CD8-positive, alpha-beta memory T cell (primary cell): ENCODE results near the gene LRRC58. TPM values are rescaled to one million over a fixed set of nuclear protein-coding genes. Genes with fewer than 3 reads are reported as not detected.
"Not testable (repeated sequence)": the region's sequence is repeated elsewhere in the genome, so short reads cannot be mapped to it uniquely, and the experiment has no call there.

ENCODE experiments used
- CTCF ChIA-PET: fragments of 350-600 bp; sonication (Branson Sonifier 250); formaldehyde crosslinking; loops from one replicate; lab custom pipeline; 2021; ENCODE audit warnings: antibody characterized with exemption; lab: Charles Lee
- POLR2A ChIA-PET: fragments of 350-600 bp; sonication (Branson Sonifier 250); formaldehyde crosslinking; loops from one replicate; lab custom pipeline; 2021; ENCODE audit warnings: antibody characterized with exemption; lab: Charles Lee
- DNase-seq, 5 donors: peaks; one replicate each; pipeline versions ENCODE4 v3.0.0 to v3.0.0-alpha.2; 2020 to 2022; ENCODE audit warnings: mixed read lengths in 1 of 5
- H3K27ac ChIP-seq: one replicate; pipeline ENCODE4 v1.7.0; 2013; ENCODE audit warnings: low read depth, mild to moderate bottlenecking, low read length, moderate library complexity
- H3K27me3 ChIP-seq: 2 replicates; pipeline ENCODE4 v1.7.0; 2013; ENCODE audit warnings: low read length, mild to moderate bottlenecking; ENCODE audit not compliant: insufficient read depth, poor library complexity, severe bottlenecking
- H3K36me3 ChIP-seq: 2 replicates; pipeline ENCODE4 v1.7.0; 2013; ENCODE audit warnings: mild to moderate bottlenecking, low read length, moderate library complexity; ENCODE audit not compliant: insufficient read depth
- H3K4me1 ChIP-seq: 2 replicates; pipeline ENCODE4 v1.7.0; 2013; ENCODE audit warnings: mild to moderate bottlenecking, low read length, moderate library complexity; ENCODE audit not compliant: insufficient read depth
- H3K4me3 ChIP-seq: 2 replicates; pipeline ENCODE4 v1.7.0; 2013; ENCODE audit warnings: mild to moderate bottlenecking, low read length
- H3K9me3 ChIP-seq: 2 replicates; pipeline ENCODE4 v1.7.0; 2013; ENCODE audit warnings: mild to moderate bottlenecking, low read length
- H3K27ac Mint-ChIP-seq, 8 donors: one replicate each; pipeline ENCODE4 v1.8.0; 2020 to 2021; ENCODE audit warnings: mixed read lengths in 8 of 8, mild to moderate bottlenecking in 6 of 8, inconsistent platforms in 3 of 8, moderate library complexity in 3 of 8
- H3K27me3 Mint-ChIP-seq, 2 donors: one replicate each; pipeline ENCODE4 v1.8.0; 2020 to 2021; ENCODE audit warnings: mixed read lengths in 2 of 2, mild to moderate bottlenecking in 1 of 2, moderate library complexity in 1 of 2
- H3K36me3 Mint-ChIP-seq, 3 donors: one replicate each; pipeline ENCODE4 v1.8.0; 2020 to 2021; ENCODE audit warnings: mixed read lengths in 3 of 3, inconsistent platforms in 1 of 3, mild to moderate bottlenecking in 1 of 3
- H3K4me1 Mint-ChIP-seq, 3 donors: one replicate each; pipeline ENCODE4 v1.8.0; 2020 to 2021; ENCODE audit warnings: mixed read lengths in 3 of 3, inconsistent platforms in 1 of 3, mild to moderate bottlenecking in 1 of 3
- H3K4me3 Mint-ChIP-seq, 7 donors: one replicate each; pipeline ENCODE4 v1.8.0; 2020 to 2021; ENCODE audit warnings: mixed read lengths in 7 of 7, mild to moderate bottlenecking in 6 of 7, moderate library complexity in 4 of 7, inconsistent platforms in 2 of 7
- H3K9me3 Mint-ChIP-seq, 5 donors: one replicate each; pipeline ENCODE4 v1.8.0; 2020 to 2022; ENCODE audit warnings: mixed read lengths in 5 of 5, mild to moderate bottlenecking in 3 of 5, moderate library complexity in 2 of 5, inconsistent platforms in 1 of 5
- polyA plus RNA-seq: library from polyadenylated mRNA; unstranded; fragments of 300-500 nt; fragmentation: Illumina TruSeq; gene quantifications from one replicate; pipeline ENCODE4 v1.2.3, GENCODE V29; 2021
- total RNA-seq, 2 experiments: library from RNA; stranded (reverse); gene quantifications; one replicate each; pipeline ENCODE4 v1.2.3, GENCODE V29; 2021

The LRRC58 gene
- total and polyA plus RNA-seq, 3 experiments from 2014 or later, result 8.0 to 37.9 (median 37.6) TPM

- Mint-ChIP-seq H3K27me3 (no peaks in the 10 kb centered on the region), H3K4me1 (peaks cover 40 to 67% (median 57%) of the 10 kb centered on the region in 3 donors), H3K36me3 (peaks cover 17 to 50% (median 27%) of the 10 kb centered on the region in 3 donors), H3K9me3 (peaks cover 0 to 5% (median 4%) of the 10 kb centered on the region in 5 donors), H3K4me3 (no peak overlapping the region), H3K27ac (peak overlapping the region in 3 of 8 donors; percentile 4 to 79 (median 55))
- Histone ChIP-seq H3K27ac (no peak overlapping the region), H3K27me3 (no peaks in the 10 kb centered on the region), H3K4me3 (no peak overlapping the region), H3K4me1 (no peaks in the 10 kb centered on the region), H3K9me3 (no peaks in the 10 kb centered on the region), H3K36me3 (peaks cover 4% of the 10 kb centered on the region)
- CTCF ChIA-PET, result interaction anchor here (1.4 kb wide), 1 partner anchor 11 kb away, joined by 7 read pairs; the partner anchor contains the start of gene LRRC58
- POLR2A ChIA-PET, result no interaction called here
- DNase-seq, result no peak
Observed at GRCh38 chr3:120338517-120338916, 10.6 kb downstream of the LRRC58 start.

DNA sequence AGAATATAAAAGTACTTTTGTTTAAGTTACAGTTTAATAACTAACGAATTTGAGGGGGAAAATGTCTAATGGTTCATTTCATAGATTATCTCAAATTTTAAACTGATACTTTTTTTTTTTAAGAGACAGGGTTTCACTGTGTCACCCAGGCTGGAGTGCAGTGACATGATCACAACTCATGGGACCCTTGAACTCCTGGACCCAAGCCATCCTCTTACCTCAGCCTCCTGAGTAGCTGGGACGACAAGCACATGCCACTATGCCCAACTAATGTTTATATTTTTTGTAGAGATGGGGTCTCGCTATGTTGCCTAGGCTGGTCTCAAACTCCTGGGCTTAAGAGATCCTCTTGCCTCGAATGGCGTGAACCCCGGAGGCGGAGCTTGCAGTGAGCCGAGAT lies 16.5 kb downstream of the LRRC58 start:
- no peak for DNase-seq
- no peak overlapping the region for H3K4me3 Mint-ChIP-seq
- peaks cover 23% of the 10 kb centered on the region for H3K36me3 ChIP-seq
- H3K4me3 ChIP-seq, result no peak overlapping the region
- H3K27me3 ChIP-seq, result no peaks in the 10 kb centered on the region
- POLR2A ChIA-PET, result no interaction called here
- CTCF ChIA-PET, result no interaction called here
- H3K27ac Mint-ChIP-seq, result no peak overlapping the region
- no peaks in the 10 kb centered on the region for H3K9me3 ChIP-seq
- H3K9me3 Mint-ChIP-seq, result no peaks in the 10 kb centered on the region
- H3K27me3 Mint-ChIP-seq, result no peaks in the 10 kb centered on the region
- H3K36me3 Mint-ChIP-seq, result peaks cover 5 to 65% (median 18%) of the 10 kb centered on the region in 3 donors
- H3K4me1 ChIP-seq, result no peaks in the 10 kb centered on the region
- no peak overlapping the region for H3K27ac ChIP-seq
- H3K4me1 Mint-ChIP-seq, result peaks cover 10 to 26% (median 19%) of the 10 kb centered on the region in 3 donors

DNA sequence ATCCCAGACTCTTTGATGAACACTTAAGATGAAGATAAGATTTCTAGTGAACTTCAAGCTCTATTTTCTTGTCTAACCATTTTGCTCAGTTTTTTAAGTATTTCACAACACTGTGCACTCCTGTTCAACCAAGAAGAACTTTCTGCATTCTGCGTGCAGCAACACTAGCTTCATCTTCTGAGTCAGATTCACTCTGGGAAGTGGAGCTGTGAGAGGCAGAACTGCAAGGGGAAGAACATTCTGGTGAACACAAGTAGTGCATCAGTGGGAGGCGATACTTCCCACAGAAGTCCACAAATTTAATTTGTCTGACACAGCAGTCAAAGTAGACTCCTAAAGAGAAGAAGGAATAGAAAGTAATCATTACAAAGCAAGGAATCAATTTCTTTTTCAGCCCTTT lies 18.1 kb downstream of the LRRC58 start:
- ChIA-PET CTCF (interaction anchor here (0.9 kb wide), 1 partner anchor 18 kb away, joined by 3 read pairs; the partner anchor contains the start of gene LRRC58), POLR2A (interaction anchor here (1.0 kb wide), 1 partner anchor 18 kb away, joined by 3 read pairs; no protein-coding TSS in a partner anchor)
- no peaks in the 10 kb centered on the region for H3K9me3 Mint-ChIP-seq
- H3K27ac Mint-ChIP-seq, result no peak overlapping the region
- no peak overlapping the region for H3K27ac ChIP-seq
- DNase-seq, result no peak
- H3K27me3 Mint-ChIP-seq, result no peaks in the 10 kb centered on the region
- H3K36me3 Mint-ChIP-seq, result peaks cover 5 to 71% (median 18%) of the 10 kb centered on the region in 3 donors
- no peak overlapping the region for H3K4me3 ChIP-seq
- no peak overlapping the region for H3K4me3 Mint-ChIP-seq
- peaks cover 2 to 11% (median 5%) of the 10 kb centered on the region in 3 donors for H3K4me1 Mint-ChIP-seq
- H3K9me3 ChIP-seq, result no peaks in the 10 kb centered on the region
- H3K4me1 ChIP-seq, result no peaks in the 10 kb centered on the region
- H3K27me3 ChIP-seq, result no peaks in the 10 kb centered on the region
- H3K36me3 ChIP-seq, result peaks cover 23% of the 10 kb centered on the region

GRCh38 chr3:120326784-120327183 lies 22.4 kb downstream of the LRRC58 start:
- CTCF ChIA-PET, result no interaction called here
- no peaks in the 10 kb centered on the region for H3K27me3 Mint-ChIP-seq
- peaks cover 15% of the 10 kb centered on the region for H3K36me3 ChIP-seq
- H3K36me3 Mint-ChIP-seq, result peaks cover 3 to 63% (median 18%) of the 10 kb centered on the region in 3 donors
- H3K9me3 ChIP-seq, result no peaks in the 10 kb centered on the region
- no peaks in the 10 kb centered on the region for H3K9me3 Mint-ChIP-seq
- H3K4me1 Mint-ChIP-seq, result no peaks in the 10 kb centered on the region
- DNase-seq, result no peak
- POLR2A ChIA-PET, result no interaction called here
- no peak overlapping the region for H3K27ac Mint-ChIP-seq
- no peak overlapping the region for H3K4me3 Mint-ChIP-seq
- no peak overlapping the region for H3K4me3 ChIP-seq
- H3K27me3 ChIP-seq, result no peaks in the 10 kb centered on the region
- no peaks in the 10 kb centered on the region for H3K4me1 ChIP-seq
- no peak overlapping the region for H3K27ac ChIP-seq

- peaks cover 3% of the 10 kb centered on the region for H3K36me3 ChIP-seq
Observed at GRCh38 chr3:120324190-120324589, 25.0 kb downstream of the LRRC58 start.

GRCh38 chr3:120323761-120324160 lies 25.4 kb downstream of the LRRC58 start:
- H3K4me3 ChIP-seq, H3K9me3 Mint-ChIP-seq, H3K36me3 ChIP-seq, H3K4me3 Mint-ChIP-seq, H3K27ac Mint-ChIP-seq, H3K4me1 ChIP-seq, H3K27ac ChIP-seq, CTCF ChIA-PET, H3K9me3 ChIP-seq, H3K27me3 ChIP-seq, H3K27me3 Mint-ChIP-seq, H3K4me1 Mint-ChIP-seq, POLR2A ChIA-PET, DNase-seq: not testable (repeated sequence)
- H3K36me3 Mint-ChIP-seq, result peaks cover 6 to 44% (median 18%) of the 10 kb centered on the region in 3 donors

More at GRCh38 chr3:120324190-120324589, 25.0 kb downstream of the LRRC58 start:
- H3K27ac ChIP-seq, result no peak overlapping the region
- Mint-ChIP-seq H3K4me1 (no peaks in the 10 kb centered on the region), H3K36me3 (peaks cover 5 to 46% (median 18%) of the 10 kb centered on the region in 3 donors), H3K27ac (no peak overlapping the region), H3K4me3 (no peak overlapping the region), H3K9me3 (peaks cover 0 to 3% (median 0%) of the 10 kb centered on the region in 5 donors), H3K27me3 (no peaks in the 10 kb centered on the region)
- H3K9me3 ChIP-seq, result no peaks in the 10 kb centered on the region
- ChIA-PET CTCF (no interaction called here), POLR2A (no interaction called here)
- no peak for DNase-seq
- H3K4me3 ChIP-seq, result no peak overlapping the region
- no peaks in the 10 kb centered on the region for H3K27me3 ChIP-seq
- no peaks in the 10 kb centered on the region for H3K4me1 ChIP-seq

GRCh38 chr3:120311863-120312794 lies 37.0 kb downstream of the LRRC58 start:
- Histone ChIP-seq H3K9me3 (no peaks in the 10 kb centered on the region), H3K27me3 (no peaks in the 10 kb centered on the region), H3K36me3 (no peaks in the 10 kb centered on the region), H3K27ac (no peak overlapping the region), H3K4me1 (no peaks in the 10 kb centered on the region), H3K4me3 (no peak overlapping the region)
- DNase-seq, result no peak
- ChIA-PET CTCF (no interaction called here), POLR2A (no interaction called here)
- Mint-ChIP-seq H3K36me3 (peaks cover 10 to 26% (median 19%) of the 10 kb centered on the region in 3 donors), H3K4me1 (peaks cover 0 to 6% (median 0%) of the 10 kb centered on the region in 3 donors), H3K4me3 (no peak overlapping the region), H3K27ac (peak overlapping the region in 1 of 8 donors; percentile 23), H3K9me3 (peaks cover 9 to 17% (median 11%) of the 10 kb centered on the region in 5 donors), H3K27me3 (peaks cover 0 to 3% of the 10 kb centered on the region in 2 donors)
